ENCODE measurements around the gene PEF1. TPM values are rescaled to one million over a fixed set of nuclear protein-coding genes. Genes with fewer than 3 reads are reported as not detected.

The PEF1 gene
- total and polyA plus RNA-seq, 2 experiments from 2014 or later: 70.7 to 85.5 TPM

DNA sequence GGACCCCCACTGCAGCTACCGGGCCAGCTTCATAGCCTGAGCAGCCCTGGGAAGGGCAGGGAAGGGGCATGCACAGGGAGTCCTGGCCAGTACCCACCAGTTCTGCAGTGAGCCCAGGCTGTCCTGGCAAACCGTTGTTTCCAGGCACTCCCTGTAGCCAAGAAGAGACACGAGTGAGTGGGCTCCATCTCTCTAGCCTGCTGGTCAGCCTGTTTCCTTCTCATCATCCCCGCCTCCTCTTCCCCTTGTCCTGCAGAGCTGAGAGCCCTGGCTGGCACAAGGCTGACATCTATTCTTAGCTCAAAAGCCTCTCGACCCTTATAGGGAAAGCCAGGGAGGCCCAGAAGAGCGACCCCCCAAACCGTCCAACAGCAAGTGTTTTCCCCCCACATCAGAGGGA is 30.5 kb upstream of the PEF1 start:
- DNase-seq (ENCODE audit: low spot score): no peak
- no peaks in the 10 kb centered on the region for H4K20me1 ChIP-seq (ENCODE audit: insufficient read depth, poor library complexity, severe bottlenecking)
- H3K9me2 ChIP-seq (replicated peaks; ENCODE audit: insufficient read depth): no peaks in the 10 kb centered on the region
- no peak overlapping the region for H3K4me3 ChIP-seq
- H3K9me3 ChIP-seq (ENCODE audit: low read depth): no peaks in the 10 kb centered on the region
- no peak overlapping the region for H3K4me2 ChIP-seq
- WGBS (ENCODE audit: low lambda C conversion rate, missing lambda C conversion rate): 86% methylated on average over 7 of the region's 7 CpGs
- no peaks in the 10 kb centered on the region for H3K27me3 ChIP-seq
- peaks cover 20% of the 10 kb centered on the region for H3K4me1 ChIP-seq (ENCODE audit: insufficient read depth)
- no peaks in the 10 kb centered on the region for H3K79me2 ChIP-seq
- TF ChIP-seq EZH2phosphoT487 (IDR thresholded peaks at IDR 0.05; ENCODE audit: low read depth, severe bottlenecking, unreplicated experiment) (no peak), EZH2 (IDR thresholded peaks at IDR 0.05; ENCODE audit: borderline replicate concordance) (no peak)
- TF ChIP-seq, protein P1, sequence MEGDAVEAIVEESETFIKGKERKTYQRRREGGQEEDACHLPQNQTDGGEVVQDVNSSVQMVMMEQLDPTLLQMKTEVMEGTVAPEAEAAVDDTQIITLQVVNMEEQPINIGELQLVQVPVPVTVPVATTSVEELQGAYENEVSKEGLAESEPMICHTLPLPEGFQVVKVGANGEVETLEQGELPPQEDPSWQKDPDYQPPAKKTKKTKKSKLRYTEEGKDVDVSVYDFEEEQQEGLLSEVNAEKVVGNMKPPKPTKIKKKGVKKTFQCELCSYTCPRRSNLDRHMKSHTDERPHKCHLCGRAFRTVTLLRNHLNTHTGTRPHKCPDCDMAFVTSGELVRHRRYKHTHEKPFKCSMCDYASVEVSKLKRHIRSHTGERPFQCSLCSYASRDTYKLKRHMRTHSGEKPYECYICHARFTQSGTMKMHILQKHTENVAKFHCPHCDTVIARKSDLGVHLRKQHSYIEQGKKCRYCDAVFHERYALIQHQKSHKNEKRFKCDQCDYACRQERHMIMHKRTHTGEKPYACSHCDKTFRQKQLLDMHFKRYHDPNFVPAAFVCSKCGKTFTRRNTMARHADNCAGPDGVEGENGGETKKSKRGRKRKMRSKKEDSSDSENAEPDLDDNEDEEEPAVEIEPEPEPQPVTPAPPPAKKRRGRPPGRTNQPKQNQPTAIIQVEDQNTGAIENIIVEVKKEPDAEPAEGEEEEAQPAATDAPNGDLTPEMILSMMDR (IDR thresholded peaks at IDR 0.05; ENCODE audit: poor library complexity): no peak
- no peaks in the 10 kb centered on the region for H3K36me3 ChIP-seq (replicated peaks; ENCODE audit: insufficient read depth, low read depth)
- H3K27ac ChIP-seq: no peak overlapping the region
- no peak overlapping the region for H2AFZ ChIP-seq

DNA sequence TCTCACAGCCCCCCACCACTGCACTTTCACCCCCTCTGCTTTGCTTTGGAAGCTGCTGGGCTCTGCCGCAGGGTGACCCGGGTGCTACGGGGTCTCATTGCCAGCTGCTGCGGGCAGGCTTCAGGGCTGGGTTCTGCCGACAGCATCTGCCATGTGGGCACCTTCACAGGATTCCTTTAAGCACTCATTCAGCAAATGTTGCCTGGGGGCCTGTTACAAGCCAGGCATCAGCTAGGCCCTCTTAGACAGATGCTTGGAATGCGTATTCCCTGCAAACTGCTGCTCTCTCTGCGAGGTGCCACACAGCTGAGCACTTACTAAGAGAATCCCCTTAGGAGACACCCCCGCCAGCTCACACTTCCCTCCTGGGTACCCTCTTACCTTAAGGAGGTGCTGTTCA is 29.9 kb upstream of the PEF1 start:
- H3K27me3 ChIP-seq: no peaks in the 10 kb centered on the region
- H3K4me1 ChIP-seq (ENCODE audit: insufficient read depth): peaks cover 25% of the 10 kb centered on the region
- H3K27ac ChIP-seq: no peak overlapping the region
- no peaks in the 10 kb centered on the region for H3K36me3 ChIP-seq (replicated peaks; ENCODE audit: insufficient read depth, low read depth)
- 86% methylated on average over 8 of the region's 8 CpGs for WGBS (ENCODE audit: low lambda C conversion rate, missing lambda C conversion rate)
- no peak for DNase-seq (ENCODE audit: low spot score)
- no peaks in the 10 kb centered on the region for H3K79me2 ChIP-seq
- H2AFZ ChIP-seq: no peak overlapping the region
- H4K20me1 ChIP-seq (ENCODE audit: insufficient read depth, poor library complexity, severe bottlenecking): no peaks in the 10 kb centered on the region
- no peak overlapping the region for H3K4me3 ChIP-seq
- TF ChIP-seq, protein P1 (IDR thresholded peaks at IDR 0.05; ENCODE audit: poor library complexity): no peak
- TF ChIP-seq EZH2 (IDR thresholded peaks at IDR 0.05; ENCODE audit: borderline replicate concordance) (no peak), EZH2phosphoT487 (IDR thresholded peaks at IDR 0.05; ENCODE audit: low read depth, severe bottlenecking, unreplicated experiment) (no peak)
- H3K9me3 ChIP-seq (ENCODE audit: low read depth): no peaks in the 10 kb centered on the region
- no peak overlapping the region for H3K4me2 ChIP-seq
- H3K9me2 ChIP-seq (replicated peaks; ENCODE audit: insufficient read depth): no peaks in the 10 kb centered on the region

DNA sequence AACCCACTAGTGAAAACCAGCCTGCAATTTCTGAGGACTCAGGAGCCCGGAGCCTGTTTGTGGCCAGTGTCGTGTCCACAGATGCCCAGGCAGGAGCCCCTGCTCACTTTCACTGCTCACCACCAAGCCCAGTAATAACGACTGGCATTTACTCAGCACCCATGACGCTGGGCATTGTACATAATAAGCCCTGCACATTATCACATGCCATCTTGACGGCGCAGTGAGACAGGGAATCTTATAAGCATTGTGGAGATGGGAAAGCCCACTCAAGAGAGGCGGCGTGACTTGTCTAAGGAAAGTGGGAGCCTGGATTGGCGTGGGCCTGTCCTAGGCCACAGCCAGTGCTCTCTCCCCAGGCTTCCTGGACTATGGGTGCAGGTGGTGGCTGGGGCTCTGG is 28.8 kb upstream of the PEF1 start:
- no peaks in the 10 kb centered on the region for H3K36me3 ChIP-seq (replicated peaks; ENCODE audit: insufficient read depth, low read depth)
- no peaks in the 10 kb centered on the region for H4K20me1 ChIP-seq (ENCODE audit: insufficient read depth, poor library complexity, severe bottlenecking)
- peaks cover 28% of the 10 kb centered on the region for H3K4me1 ChIP-seq (ENCODE audit: insufficient read depth)
- no peaks in the 10 kb centered on the region for H3K9me2 ChIP-seq (replicated peaks; ENCODE audit: insufficient read depth)
- no peaks in the 10 kb centered on the region for H3K9me3 ChIP-seq (ENCODE audit: low read depth)
- no peaks in the 10 kb centered on the region for H3K27me3 ChIP-seq
- H3K4me3 ChIP-seq: no peak overlapping the region
- no peak for DNase-seq (ENCODE audit: low spot score)
- H3K4me2 ChIP-seq: no peak overlapping the region
- TF ChIP-seq EZH2 (IDR thresholded peaks at IDR 0.05; ENCODE audit: borderline replicate concordance) (no peak), EZH2phosphoT487 (IDR thresholded peaks at IDR 0.05; ENCODE audit: low read depth, severe bottlenecking, unreplicated experiment) (no peak)
- TF ChIP-seq, protein P1 (IDR thresholded peaks at IDR 0.05; ENCODE audit: poor library complexity): no peak
- 93% methylated on average over 9 of the region's 9 CpGs for WGBS (ENCODE audit: low lambda C conversion rate, missing lambda C conversion rate)
- no peak overlapping the region for H3K27ac ChIP-seq
- H3K79me2 ChIP-seq: no peaks in the 10 kb centered on the region
- H2AFZ ChIP-seq: no peak overlapping the region

DNA sequence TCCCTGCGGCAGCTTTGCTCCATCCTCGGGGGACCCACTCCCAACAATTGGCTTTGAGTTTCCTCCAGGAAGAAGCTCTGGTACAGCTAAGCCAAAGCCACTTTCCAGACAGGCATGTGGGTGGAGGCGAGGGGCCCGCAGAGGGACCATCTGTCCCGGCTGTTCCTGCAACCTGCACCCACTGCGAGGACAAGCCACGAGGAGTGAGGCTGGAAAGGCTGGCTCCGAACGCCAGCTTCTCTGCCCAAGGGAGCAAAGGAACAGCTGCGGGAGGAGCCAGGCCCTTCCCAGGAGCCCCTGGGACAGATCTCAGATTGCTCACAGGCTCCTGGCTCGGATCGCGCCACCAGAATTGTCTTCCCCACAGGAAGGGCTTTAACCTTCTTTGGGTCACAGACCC is 28.3 kb upstream of the PEF1 start:
- H3K36me3 ChIP-seq (replicated peaks; ENCODE audit: insufficient read depth, low read depth): no peaks in the 10 kb centered on the region
- TF ChIP-seq, protein P1 (IDR thresholded peaks at IDR 0.05; ENCODE audit: poor library complexity): no peak
- no peak for TF ChIP-seq EZH2phosphoT487 (IDR thresholded peaks at IDR 0.05; ENCODE audit: low read depth, severe bottlenecking, unreplicated experiment)
- no peak for TF ChIP-seq EZH2 (IDR thresholded peaks at IDR 0.05; ENCODE audit: borderline replicate concordance)

More for the DNA sequence above, 28.3 kb upstream of the PEF1 start:
- no peaks in the 10 kb centered on the region for H4K20me1 ChIP-seq (ENCODE audit: insufficient read depth, poor library complexity, severe bottlenecking)
- H3K4me2 ChIP-seq: no peak overlapping the region
- H3K4me3 ChIP-seq: no peak overlapping the region
- no peaks in the 10 kb centered on the region for H3K27me3 ChIP-seq
- no peaks in the 10 kb centered on the region for H3K79me2 ChIP-seq
- peaks cover 28% of the 10 kb centered on the region for H3K4me1 ChIP-seq (ENCODE audit: insufficient read depth)
- no peaks in the 10 kb centered on the region for H3K9me2 ChIP-seq (replicated peaks; ENCODE audit: insufficient read depth)
- WGBS (ENCODE audit: low lambda C conversion rate, missing lambda C conversion rate): 64% methylated on average over 13 of the region's 13 CpGs
- H3K27ac ChIP-seq: no peak overlapping the region
- H2AFZ ChIP-seq: no peak overlapping the region
- no peaks in the 10 kb centered on the region for H3K9me3 ChIP-seq (ENCODE audit: low read depth)
- peak; percentile 21 for DNase-seq (ENCODE audit: low spot score)
